NCI-H446 treated with DMSO at 0.1 percent for 48 hours (cell line): ENCODE measurements around the gene ZNF181.
"Not testable (repeated sequence)": the region's sequence is repeated elsewhere in the genome, so short reads cannot be mapped to it uniquely, and the experiment has no call there.

Experiments
- DNase-seq: peaks from one replicate; lab custom pipeline; 2025; lab: John Stamatoyannopoulos, UW

Gene ZNF181

GRCh38 chr19:34733746-34734536 lies at the start of gene ZNF181:
TSS of gene ZNF181 (plus strand) at chr19:34734243. CDS start at chr19:34735038, 795 bp downstream.
- DNase-seq: peak; percentile 82

GRCh38 chr19:34685266-34685665 lies 48.8 kb upstream of the ZNF181 start:
- DNase-seq: not testable (repeated sequence)

DNA sequence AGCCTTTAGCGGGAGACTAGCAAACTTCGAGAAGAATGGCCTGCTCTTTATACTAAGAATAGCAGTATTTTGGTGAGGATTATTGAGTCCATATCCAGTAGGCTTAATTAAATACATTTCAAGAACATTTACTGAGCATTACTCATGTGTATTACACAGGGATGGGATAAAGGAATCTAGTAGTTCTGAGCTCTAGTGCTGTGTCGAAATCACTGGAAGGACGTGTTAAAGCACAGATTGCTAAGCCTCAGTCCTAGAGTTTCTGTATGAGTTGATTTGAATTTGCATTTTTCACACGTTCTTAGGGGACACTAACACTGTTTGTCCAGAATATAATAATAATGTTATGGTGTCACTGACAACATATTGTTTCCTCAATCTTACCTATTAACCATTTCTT lies 47.6 kb upstream of the ZNF181 start:
- DNase-seq: no peak

DNA sequence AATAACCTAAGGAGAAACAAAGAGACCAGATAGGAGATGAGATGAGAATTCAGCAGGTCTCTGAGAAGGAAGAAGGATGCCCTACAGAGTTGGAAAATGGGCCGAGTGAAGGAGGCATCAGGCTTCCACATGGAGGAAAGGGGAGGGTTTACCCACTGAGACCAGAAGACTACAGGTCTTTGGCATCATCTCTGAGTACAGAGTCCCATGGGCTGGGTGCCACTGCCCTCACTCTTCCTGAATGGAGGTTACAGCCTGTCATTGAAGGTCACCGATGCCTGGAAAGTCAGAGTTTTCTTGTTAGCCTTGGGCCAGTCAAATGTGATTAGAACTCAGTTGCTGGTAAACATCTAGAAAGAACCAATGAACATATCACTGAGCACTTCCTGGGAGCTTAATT lies 46.7 kb upstream of the ZNF181 start:
- no peak for DNase-seq

DNA sequence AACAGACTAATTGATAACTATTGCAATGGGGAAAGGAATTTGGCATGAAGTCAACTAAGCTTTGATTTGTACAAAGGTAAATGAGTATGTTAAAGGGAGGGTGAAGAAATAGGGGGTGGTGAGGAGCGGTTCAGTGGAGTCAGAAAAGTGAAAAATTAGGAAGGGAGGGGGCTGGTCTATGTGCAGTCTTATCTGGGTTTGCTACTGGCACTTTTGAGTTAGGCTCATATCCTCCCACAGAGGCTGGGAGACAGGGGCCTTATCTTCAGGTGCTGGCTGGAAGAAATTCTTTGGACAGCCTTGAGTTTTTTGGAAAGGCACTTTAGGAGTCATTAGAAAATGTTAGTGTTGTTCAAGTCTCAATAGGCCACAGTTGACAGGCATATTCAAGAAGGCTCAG lies 45.5 kb upstream of the ZNF181 start:
- DNase-seq: no peak

DNA sequence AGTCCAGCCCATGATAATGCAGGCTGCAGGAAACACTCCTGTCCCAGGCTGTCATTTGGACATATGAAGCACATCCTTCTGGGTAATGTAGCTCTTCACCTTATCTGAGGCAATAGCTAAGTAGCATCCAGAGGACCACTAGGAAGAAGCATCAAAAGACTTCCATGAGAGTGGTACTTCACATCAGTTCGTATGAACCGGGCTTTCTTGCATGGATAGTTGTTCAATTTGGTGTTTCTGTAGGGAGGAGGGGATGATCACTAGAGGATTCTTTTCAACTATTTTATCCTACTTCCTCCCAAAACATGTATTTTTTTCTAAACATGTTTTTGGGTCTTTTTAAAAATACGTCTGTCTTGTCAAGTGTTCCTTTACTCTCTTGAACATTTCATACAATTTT lies 43.7 kb upstream of the ZNF181 start:
- no peak for DNase-seq

DNA sequence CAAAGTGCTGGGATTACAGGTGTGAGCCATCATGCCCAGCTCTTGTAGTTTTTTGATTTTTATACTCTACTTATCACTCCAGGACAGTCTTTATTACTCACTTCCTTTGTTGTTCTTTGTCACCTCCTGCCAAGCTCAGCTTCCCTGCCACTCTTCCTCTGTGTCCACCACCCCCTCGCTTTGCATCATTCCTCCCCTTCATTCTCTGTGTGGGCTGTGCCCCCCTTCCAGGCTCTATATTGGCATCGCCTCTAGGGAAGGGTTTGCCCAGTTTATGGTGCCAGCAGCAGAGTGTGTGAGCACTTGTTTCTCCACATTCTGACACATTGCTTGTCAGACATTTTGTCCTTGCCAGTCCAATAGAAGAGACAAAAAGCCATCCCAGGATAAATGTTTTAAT lies 41.5 kb upstream of the ZNF181 start:
- no peak for DNase-seq

DNA sequence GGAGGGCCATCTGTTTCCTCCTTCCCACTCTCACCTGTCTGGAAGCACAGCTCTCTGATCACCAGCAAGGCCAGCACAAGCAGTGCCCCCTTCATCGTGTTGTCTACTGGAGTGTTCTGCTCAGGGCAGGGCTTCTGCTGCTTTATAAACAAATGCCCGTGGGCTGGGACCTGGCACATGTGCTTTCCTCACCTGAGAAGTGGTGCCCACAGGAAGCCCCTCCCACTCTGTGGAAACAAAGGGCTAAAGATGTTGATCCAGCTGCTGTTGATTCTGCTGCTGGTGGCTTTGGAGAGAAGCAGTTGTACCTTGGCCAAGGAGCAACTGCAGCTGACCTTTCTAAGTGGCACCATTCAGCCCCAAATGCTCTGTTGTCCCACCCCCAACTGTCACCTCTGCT lies 26.4 kb upstream of the ZNF181 start:
- DNase-seq: no peak

DNA sequence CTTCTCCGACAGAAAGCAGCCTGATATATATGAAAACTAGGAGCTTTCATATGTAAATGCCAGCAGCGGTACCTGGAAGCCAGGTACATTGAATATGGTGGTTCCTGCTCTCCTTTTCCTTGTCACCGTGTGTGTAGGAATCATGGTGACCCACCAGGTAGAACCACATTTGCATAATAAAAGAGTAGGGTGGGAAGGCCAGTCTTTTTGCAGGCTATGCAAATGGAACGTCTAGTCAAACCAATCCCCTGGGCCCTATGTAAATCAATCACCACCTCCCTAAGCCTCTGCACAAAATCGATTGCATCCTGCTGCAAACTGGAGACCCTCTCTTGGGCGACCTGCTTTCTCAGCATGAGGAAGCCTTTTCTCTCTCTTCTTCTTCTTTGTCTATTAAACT lies 22.2 kb upstream of the ZNF181 start:
- DNase-seq: no peak

GRCh38 chr19:34712395-34713261 lies 21.4 kb upstream of the ZNF181 start:
- DNase-seq: peak; percentile 40

DNA sequence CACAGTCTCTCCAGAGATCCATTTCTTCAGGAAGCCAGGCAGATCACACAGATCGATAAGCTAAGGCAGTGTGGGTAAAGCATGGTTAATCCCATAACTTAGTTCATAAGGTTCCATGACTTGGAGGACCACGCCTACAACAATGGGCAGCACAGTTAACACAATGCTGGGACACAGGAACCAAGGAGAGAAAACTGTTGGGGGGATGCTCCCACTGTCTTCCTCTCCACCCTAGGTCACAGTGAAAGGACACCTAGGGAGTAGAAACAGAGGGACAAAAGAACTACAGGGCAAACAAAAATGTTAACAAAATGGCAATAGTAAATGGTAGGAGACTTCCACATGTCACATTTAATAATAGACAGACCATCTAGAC lies 20.8 kb upstream of the ZNF181 start:
- no peak for DNase-seq

GRCh38 chr19:34715357-34715756 lies 18.7 kb upstream of the ZNF181 start:
- no peak for DNase-seq

DNA sequence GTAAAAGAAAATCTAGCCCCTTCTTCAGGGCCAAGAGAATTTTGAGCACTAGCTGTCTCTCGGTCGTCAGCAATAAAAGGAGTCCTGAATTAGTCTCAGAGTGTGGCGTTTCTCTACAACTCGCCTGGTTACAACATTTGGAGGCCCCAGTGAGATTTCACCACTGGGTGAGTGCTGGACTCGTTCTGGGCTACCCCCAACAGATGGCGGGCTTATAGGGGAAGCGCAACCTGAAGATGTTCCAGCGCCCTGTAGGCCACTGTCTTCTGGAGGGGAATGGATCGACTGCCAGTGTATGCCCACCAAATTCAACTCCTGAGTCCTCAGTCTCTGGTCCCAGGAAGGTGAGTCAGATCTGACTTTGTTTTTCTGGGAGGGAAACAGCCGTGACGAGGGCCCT lies 11.7 kb upstream of the ZNF181 start:
- DNase-seq: no peak

DNA sequence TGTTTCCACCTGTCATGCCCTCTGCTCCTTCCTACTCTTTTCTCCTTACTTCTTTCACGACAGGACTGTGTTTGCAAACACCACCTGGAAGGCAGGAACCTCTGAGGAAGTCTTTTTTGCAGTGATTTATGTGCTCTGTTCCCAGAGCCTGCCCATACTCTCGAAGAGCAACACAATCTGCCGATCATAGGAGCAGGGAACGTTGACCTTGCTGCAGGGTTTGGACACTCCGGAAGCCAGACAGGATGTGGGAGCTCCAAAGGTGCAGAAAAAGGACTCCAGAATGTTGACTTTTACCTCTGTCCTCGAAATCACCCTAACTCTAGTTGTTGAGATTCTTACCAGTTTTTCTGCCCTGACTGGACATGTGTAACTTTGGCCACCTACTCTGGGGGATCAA lies 8.6 kb upstream of the ZNF181 start:
- DNase-seq: no peak

DNA sequence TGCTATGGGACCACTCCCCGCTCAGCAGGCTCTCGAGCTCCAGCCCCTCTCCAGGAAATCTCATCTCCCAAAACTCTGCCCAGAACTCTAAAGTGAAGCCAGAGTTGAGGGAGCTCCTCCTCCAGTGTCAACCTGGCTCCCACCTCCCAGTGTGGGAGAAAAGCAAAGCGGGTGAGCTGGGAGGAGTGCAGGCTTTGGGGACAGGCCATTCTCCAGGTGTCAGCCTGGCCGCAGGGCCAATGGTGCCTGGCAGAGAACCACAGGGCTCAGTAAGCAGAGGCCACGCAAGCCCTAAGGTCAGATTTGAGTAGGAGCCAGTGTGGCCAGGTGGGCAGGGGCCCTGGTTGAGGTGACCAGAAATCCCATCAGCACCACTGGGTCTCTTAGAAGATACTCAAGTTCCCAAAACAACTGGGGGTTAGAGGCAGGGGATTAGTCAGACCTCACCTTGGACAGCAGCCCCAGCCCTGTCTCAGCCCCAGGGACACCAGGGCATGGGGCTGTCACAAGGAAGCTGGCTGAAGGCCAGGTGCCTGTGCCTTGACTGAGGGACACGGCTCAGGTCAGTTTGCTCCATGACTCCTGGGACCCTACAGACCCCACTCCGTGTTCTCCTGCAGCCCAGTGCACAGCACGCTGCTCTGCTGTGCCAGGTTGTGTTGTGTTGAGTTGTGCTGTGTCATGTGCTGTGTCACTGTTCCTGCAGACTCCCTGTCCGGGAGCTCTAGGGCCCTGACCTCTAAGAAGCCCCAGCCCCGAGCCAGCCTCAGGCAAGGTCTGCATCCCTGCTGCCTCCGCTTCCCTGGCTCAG lies 2.8 kb upstream of the ZNF181 start:
- DNase-seq: no peak

DNA sequence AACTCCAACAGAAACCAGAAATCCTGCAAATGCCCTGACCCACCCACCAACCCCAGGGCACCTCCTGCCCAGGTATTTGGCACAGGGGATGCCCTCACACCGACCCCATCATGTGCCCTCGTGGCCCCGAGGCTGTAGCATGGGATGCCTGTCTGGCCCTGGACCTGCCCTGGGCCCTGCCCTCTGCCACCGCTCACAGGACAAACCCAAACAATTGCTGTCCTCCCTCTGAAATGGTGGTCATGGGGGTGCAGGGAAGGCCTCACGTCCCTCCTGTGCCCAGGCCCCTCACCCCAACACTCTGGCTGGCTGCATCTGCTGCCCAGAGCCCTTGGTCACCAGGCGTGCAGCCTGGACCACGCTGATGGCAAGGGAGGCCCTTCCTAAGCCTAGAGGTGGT lies 2.1 kb upstream of the ZNF181 start:
- DNase-seq: no peak

- no peak for DNase-seq
Observed at GRCh38 chr19:34732612-34733211, 1.3 kb upstream of the ZNF181 start.

DNA sequence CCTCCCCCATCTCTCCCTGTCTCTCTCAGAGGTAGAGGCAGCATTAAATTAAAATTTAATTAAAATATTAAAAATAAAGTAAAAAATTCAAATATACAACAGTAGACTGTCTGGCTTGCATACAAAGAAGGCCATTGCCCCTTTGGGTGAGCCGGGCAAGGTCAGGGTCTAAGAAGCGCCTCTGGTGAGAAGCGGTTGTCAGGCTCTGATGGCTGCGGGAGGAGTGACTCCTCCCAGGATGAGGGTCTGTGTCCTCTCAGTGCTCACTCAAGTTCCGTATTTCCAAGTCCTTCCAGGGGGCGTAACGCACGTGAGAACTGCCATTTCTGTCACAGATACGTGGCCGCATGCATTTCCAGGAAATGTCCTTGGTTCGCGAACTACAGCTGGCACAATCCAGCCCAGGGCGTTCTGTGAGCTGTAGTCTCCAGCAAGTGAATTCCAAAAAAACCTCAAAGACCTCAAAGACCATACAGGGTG lies 737 bp upstream of the ZNF181 start:
- DNase-seq: peak; percentile 62

DNA sequence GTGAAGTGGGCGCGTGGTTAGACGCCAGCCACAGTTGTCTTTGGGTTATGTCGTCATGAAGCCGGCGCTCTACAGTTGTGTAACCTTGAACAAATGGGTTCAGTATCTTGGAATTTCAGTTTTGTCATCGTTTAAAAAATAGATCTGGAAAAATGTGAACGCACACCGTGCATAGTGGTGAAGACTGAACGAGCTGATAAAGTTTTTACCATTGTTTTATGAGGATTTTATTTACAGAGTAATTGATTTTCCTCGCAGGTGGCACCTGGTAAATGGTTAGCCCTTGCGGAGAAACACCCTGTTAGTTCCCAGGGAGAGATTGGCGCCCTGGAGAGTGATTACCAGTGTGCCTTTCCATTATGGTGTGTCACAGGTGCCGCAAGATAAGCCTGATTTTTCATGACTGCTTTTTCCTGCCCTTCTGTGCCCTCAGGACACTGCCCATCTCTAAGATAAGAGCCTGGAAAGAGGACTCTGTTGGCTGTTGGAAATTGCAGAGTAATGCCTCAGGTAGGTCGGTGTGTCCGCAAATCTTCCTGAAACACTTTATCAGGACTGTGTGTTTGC lies 577 bp downstream of the ZNF181 start:
- DNase-seq: peak; percentile 76

DNA sequence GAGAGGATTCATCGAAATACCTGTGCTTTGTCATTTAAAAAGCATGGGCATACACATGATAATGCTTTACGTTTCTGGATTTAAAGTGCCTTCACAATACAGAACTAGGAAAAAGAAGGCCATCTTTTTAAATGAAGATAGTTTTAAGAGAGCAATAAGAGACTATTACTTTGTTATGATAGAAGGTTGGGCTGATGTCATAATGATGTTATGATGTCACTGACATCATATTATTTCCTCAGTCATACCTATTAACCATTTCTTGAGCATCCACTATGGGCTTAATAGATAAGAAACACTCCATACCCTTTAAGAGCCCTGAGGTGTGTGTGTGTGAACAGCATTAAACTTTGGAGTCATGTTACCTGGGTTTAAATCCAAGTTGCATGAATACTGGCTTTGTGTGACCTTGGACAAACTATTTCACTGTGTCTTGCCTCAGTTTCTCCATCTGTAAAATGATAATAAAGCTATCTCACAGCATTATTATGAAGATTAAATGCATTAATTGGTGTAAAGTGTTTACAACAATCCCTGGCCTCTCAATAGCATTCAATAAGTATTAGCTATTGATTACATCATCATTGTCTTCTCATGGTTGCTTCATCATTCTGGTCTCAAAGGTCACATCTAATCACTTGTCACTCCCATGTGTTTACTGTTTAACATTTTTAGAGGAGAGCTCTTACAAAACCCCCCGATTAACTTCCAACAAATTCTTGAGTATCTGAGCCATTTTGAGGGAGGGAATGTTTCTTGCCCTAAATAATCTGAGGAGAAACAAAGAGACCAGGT lies 11.1 kb downstream of the ZNF181 start:
- DNase-seq: no peak

DNA sequence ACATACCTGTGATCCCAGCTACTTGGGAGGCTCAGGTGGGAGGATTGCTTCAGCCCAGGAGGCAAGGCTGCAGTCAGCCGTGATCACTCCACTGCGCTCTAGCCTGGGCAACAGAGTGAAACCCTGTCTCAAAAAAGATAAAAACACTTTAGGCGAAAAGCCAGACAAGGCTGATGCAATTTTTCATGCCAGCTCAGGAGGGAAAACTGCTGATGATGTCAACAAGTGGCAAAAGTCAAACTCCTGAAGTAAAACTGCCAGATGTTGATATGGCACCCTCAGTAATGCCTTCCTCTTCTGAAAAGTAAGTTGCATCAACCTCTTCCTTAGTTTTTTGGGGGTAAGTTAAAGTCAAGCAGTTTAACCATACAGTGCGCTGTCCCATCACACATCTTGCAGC lies 23.4 kb downstream of the ZNF181 start:
- DNase-seq: no peak
